NCI-H2227 treated with DMSO at 0.1 percent for 48 hours (cell line): ENCODE data around the gene NPM3.
A peak's percentile ranks its signal among the peaks of the same experiment; 100 is the strongest.

ENCODE experiments used
- DNase-seq: peaks from one replicate; lab custom pipeline; 2025; lab: John Stamatoyannopoulos, UW

The NPM3 gene

DNA sequence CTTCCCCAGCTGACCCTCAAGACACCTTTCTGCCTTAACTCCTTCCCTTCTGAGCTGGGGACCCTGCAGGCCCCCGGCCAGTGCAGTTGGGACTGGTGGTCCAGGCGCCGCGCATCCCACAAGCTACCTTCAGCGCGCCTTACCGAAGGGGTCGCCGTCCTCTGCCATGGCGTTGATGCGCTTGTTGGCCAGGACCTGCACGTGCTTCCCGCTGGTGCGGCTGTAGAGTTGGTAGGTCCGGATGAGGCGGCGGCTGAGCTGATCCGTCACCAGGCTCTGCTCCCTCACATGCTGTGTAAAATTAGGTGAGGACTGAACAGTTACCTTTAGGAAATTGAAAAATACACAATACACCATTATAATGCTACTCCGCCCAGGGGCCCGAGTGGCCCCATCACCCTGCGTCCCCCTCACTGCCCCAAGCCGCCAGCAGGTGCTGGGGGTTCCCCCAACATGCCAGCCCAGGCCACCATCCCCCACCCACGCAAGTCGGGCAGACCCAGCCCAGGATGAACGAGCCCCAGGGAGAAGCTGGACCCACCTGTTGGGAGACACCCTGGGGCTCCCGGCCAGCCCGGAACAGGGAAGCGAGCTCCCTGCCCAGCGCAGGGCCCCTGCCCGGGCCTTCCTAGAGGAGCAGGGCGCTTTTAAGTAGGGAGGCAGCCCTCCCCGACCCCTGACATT lies 8.5 kb downstream of the NPM3 start:
- DNase-seq, result no peak

DNA sequence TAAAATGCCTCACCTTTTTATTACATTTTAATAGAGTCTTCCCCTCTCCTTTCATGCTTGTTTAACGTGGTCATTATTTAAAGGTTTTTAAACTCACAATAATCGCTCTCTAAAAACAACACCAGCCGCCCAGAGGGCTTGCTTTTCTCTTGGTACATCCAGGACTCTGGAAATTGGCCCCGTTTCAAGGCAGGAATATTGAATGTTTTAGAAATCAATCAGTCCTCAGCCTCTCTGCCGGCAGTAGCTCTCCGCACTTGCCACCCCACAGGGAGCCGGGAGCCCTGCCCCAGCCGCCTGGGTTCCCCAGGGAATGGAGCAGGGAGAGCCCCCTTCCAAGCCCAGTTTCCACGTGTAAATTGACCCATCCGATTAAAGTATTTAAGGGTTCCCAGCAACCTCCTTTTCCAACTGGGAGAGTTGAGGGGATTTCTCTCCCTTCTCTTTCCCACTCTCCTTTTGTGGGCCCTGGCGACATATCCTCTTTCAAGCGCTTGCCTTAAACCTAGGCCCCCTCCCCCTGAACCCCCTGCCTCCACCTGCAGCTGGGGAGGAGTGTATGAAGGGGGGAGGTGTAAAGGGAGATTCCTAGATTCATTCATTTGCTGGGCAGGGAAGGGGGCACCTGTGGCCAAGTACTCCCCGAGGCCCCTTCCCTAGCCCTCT lies 9.2 kb downstream of the NPM3 start:
- no peak for DNase-seq

DNA sequence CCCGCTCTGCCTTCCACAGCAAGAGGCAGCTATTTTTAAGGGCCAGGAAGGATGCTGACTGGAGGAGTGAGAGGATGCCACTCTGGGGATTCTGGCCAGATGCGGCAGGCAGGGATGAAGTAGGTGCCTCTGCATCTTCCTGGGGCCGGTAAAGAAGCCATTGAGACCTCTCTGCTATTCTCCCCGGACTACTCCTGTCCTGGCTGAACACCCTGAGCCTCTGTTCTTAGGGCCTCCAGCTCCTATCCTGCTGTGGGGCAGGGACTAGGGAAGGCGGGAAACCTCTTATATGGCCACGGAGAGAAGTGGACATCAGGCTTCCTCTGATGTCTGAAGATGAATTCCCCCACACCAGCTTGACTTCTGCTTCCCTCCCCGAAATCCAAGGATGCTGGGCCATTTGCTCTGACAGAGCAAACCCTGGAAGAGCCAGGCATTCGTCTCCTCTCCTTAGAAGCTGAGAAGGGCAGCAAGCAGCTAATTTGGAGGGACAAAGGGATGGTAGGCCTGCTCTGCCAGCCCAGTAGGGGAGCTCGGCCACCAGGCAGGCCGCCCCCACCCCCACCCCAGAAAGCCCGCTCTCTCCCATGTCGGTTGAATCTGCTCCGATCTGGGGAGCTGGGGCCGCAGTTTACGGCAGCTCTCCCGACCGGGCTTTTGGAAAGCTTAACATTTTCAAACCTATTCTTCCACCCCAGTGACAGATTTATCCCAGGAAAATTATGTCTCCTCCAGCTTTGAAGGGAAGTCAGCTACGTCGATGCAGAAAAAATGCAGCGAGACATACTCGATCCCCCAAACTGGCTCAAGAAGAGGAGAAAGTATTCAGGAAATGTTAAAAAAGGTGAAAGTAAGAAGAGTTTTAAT lies 10.1 kb downstream of the NPM3 start:
- DNase-seq, result no peak

DNA sequence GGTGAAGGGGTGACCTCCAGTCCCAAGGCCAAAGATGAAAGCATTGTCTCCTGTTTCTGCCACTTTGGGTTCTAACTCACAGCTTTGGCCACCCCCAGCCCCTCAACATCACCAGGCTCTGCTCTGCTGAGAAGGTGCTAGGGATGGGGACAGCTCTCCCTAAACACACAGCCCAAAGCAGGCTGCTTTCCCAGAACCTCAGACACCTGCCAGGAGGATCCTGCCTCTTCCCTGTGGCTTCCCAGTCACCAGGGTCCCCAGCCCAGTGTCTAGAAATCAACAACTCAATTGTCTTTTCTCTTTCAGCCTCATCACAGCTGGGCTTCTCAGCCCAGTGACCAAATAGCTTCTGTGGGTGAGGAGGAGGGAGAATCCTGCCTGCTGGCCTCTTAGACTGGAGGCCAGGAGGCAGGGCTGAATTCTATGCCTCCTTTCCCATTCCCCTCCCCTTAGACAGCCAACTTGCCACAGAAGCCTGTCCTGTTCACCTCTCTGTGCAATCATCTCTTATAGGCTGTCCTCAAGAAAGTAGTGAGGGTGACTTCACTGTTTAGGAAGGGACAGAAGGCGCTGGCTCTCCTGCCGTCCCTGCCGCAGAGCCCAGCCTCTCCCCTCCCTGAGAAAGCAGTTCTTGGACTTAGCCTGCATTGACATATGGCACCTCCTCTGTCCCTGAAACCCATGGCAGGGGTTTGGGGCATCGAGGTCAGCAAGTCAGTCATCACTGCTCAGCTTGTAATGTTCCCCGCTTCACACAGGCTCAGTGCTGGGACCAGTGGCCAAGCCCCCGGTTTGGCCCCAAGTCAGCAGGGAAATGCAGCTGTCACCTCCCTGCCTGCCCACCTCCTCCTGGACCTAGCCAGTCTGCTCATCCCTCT lies 11.0 kb downstream of the NPM3 start:
- DNase-seq, result no peak

DNA sequence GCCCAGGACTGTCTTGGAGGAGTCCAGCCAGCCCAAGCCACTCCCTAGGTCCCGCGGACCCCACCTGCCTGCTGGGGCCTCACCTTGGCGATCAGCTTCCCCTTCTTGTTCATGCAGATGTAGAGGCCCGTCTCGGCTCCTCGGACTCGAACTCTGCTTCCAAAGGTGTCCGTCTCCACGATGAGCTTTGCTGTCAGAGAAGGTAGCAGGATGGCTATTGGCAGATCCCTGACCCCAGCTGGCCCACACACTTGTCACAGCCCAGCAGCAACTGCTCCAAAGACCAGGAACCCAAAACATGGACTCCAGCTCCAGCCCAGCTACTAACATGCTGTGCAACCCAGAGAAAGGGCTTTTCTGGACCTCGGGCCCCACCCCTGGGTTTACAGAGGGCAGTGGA lies 11.9 kb downstream of the NPM3 start:
- no peak for DNase-seq

DNA sequence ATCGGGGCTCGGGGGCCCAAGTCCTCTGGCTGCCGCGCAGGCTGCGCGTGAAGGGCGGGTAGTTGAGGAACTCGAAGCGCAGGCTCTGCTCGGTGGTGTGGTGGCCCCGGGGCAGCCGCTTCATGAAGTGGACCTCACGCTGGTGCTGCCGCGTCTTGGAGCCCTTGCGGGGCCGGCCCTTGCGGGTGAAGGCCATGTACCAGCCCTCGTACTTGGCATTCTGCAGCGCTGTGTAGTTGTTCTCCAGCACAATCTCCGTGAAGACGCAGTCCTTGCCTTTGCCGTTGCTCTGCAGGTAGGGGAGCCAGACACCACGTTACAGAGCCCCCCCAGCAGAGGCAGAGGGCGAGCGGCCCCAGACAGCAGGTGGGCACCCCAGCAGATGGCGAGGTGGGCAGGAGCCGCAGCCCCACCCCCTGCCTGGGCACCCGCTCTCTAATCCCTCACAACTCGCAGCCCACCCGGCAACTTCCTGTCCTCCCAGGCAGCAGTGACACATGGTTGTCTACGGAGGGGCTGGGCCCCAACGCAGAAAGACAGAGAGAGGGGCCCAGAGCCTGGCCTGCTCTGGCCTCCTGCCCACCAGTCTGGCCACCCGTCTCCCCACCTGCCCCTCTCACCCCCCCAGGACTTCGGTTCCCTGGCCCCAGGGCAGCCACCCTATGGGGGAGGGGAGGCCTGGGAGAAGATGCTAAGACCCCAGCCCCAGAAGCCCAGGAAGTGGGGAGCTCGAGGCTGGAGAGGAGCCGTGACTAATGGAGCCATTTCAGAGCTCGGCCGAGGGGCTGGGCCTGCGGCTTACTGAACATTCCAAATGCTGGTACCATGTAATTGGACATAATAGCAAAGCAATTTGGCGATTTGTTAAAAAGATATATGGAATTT lies 12.7 kb downstream of the NPM3 start:
- DNase-seq, result no peak

DNA sequence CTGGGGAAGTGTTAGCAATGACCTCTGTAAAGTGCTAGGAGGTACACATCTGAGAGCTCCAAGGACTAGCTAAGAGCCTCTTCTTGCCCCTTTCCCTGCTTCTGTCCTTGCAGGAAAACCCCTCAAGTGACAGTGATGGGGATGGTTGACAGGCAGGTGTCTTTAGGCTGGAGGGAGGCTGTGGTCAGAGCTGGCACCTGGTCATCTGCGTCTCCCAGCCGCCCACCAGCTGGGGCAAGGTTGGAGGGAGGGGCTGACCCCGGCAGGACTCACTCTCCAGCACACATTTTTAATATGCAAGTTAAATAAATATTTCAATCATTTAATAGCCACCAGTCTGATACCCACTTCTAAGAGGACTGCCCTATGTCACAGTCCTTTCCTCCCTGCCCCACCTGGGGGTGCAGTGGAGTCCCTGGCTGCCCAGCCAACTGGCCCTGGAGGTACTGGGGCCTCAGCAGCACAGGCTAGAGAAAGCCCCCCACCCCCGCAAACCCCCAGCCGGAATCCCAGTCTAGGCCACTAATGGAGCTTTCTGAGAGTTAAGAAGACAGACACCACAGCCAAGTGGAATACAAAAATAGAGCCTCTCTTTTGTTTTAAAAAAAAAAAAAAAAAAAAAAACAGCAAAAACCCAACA lies 13.6 kb downstream of the NPM3 start:
- DNase-seq, result no peak

DNA sequence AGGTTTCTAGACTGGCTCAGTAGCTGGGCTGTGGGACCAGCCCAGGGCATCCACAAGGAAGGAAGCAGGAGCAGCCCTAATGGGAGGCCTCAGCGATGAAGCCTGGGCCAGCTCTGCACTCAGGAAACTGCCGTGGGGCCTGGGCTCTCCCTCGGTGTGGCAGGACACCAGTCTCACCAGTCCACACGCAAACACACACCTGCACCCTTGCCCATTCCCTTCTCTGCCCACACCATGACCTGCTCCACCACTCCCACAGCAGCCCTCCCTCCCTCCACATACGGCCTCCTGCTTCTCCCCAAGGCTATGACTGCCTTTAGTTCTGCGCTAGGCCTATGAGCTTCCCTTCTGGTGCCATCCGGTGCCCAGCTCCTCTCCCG lies 14.5 kb downstream of the NPM3 start:
- DNase-seq, result no peak

DNA sequence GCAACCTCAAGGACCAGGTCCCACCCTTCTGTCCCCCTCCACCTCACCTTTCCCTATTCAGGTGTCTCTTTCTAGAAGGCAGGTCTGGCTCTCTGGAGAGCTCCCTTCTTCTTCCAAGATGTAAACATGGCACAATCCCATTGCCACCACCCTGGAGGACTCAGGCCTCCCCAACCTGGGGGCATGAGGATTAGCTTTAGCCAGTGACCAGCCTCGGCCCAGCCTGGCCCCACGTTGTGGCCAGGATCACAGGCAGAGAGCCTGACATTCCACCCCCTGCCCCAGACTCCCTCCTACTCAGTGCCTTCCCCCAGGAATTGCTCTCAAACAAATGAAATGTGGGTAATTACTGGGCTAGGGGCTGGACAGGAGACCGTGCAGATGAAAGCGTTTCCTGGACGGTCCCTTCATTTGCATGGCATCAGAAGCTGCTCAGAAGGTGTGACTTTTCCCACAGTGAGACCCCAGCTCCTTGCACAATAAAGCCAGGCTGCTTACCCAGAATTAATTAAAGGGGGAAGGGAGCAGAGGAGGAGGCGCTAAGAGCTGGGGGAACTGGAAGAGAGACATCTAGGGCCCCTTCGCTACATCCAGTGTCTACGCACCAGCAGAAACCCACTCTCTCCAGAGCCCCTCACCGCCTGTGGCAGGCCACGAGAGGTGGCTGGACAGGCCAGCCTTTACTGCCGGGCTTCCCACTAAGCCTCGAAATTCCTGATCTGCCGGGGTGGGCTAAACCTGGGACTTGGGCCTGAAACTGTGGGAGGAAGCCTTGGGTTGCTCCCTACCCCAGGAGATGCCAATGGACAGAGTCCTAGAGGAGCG lies 15.1 kb downstream of the NPM3 start:
- DNase-seq, result no peak

DNA sequence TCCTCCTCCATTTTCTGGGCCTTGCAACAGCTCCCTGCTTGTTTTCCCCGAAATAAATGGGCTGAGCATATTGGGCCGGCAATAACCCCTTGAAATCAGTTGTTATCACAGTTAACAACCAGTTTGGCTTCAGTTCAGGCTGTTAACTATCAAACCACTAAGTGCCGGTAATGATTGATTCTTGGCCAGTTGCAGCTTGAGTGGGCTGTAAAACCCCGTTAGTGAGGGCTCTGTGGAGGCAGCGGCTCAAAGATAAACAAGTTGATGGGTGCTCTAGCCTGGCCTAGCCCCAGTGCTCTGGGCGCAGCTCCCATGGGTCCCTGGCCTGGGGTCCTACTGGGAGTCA lies 15.7 kb downstream of the NPM3 start:
- DNase-seq, result peak; percentile 3

DNA sequence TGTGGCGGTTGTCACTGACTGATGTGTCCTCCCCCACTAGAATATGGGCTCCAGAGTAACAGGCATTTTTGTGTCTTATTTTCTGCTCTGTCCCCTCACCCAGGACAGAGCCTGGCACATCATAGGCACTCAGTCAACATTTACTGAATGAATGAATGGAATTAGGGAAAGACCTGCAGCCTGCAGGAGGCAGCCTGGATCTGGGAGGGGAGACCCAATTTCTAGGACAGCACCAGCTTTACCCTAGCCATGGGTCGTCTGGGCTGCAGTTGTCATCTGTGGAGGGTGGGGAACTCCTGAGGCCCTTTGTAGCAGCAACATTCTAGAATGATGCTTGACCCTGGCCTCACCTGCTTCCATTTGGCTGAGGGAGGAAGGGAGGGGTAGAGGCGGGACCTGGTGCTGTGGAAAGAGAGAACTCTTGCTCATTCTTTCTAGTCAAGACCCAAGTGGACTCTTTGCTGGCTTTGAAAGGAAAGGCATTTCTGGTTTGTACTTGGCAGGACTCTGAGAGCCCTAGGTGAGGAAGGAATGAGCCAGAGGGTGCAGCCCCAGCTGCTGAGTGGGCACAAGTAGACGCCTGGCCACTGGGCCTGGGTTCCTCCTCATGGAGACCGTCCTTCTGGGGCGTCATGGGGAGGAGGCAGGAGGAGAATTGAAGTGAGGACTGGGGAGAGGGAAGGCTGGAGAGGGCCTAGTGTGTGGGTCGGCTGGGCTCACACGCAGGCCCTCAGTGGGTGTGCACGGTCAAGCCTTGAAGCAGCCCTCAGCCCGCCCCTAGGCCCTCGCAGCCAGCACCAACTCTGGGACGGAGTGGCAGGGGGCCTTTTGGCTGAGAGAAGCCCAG lies 16.3 kb downstream of the NPM3 start:
- no peak for DNase-seq

DNA sequence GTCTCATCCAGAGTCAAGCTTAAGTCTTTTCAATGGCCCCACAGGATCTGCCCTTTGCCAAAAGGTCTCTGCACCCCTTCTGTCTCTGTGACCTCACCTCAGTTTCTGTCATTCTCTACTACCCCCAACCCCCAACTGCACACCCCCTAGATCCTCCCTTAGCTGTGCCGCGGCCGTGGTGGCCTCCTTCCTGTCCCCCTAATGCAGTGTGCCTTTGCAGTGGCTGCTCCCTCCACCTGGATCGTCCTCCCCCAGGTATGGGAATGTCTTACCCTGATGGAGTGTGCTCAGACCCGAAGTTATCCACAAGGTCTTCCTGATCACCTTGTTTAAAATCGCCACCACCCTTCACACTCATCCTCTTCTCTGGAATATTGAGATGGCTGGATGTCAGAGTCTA lies 16.9 kb downstream of the NPM3 start:
- DNase-seq, result no peak

DNA sequence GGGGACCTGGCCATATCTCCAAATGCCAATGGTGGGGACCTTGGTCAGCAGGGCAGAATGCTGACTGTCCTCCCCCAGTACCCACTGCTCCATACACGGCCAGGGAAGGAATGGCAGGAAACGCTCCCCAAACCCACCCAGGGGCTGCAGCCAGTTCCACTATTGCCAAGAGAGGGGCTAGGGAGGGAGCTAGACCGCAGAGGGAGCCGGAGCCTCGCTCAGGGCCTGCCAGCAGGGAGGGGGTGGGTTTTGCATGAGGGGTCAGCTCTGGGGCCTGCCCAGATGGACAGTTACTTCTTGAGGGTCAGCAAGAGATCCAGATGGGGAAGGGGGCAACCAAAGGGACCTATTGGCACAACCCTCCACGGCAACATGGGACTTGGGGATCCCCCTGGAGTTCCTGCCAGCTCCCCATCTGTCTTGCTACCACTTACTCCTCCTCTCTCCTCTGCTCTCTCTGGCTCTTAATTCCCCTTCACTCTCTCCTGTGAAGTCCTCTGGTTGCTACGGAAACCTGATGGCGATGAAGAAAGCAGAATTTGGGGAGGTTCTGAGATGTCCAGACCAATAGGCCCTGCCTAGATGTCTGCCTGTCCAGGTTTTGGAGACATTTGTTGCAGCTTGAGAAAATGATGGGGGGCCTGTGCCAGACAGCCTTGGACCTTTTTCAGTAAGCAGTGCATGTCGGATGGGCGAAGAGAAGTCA lies 20.0 kb downstream of the NPM3 start:
- no peak for DNase-seq

DNA sequence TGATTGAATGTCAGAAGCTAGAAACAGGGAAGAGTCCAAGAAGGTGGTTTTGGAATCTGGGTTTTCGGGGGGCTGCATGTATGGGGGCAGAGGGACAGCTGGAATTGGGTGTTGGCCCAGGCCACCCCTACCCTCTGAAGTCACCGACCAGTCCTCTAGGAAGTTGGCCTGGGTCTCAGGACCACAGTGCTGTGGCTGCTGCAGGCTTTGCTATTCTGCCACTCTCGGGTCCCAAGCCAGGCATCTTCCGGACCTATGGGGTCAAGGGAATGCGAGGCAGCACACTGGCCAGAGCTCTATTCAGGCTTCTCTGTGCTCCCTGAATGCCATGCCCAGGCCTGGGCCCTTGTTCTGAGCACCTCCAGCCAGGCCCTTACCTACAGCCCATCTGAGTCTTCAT lies 20.5 kb downstream of the NPM3 start:
- no peak for DNase-seq

DNA sequence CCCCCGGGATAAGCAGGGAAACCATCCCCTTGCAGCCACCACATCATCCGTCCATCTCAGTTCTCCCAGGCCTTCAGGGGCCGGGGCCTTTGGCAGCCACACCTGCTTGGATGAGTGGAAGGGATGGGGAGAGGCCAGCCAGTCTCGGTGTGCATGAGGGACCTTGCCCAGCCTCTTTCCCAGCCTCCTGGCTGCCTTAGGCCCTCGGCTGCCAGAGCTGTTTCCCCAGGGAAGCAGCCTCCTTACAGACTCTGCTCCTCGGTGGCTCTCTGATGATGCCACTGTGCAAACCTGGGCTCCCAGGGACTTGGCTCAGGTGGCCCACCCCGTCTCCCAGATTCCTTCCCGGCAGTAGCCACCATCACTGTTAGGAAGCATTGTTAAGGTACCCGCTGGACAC lies 22.0 kb downstream of the NPM3 start:
- DNase-seq, result no peak

DNA sequence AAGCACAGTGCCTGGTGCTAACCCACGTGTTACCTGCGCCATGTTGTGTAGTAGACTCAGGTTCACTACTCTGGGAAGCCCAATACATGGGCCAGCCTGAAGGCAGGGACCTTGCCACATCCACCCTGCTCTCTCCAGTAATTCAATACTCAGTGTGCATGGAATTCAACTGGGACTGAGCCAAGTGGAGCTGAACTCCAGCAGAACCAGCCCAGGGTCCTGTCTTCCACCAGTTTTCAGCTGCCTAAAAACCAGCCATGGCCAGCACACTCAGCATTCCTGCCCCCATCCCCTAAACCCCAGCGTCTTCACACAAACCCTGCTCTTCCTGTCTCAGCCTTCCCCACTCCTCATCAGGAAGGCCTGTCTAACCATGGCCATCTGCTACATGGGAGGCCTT lies 22.7 kb downstream of the NPM3 start:
- no peak for DNase-seq

DNA sequence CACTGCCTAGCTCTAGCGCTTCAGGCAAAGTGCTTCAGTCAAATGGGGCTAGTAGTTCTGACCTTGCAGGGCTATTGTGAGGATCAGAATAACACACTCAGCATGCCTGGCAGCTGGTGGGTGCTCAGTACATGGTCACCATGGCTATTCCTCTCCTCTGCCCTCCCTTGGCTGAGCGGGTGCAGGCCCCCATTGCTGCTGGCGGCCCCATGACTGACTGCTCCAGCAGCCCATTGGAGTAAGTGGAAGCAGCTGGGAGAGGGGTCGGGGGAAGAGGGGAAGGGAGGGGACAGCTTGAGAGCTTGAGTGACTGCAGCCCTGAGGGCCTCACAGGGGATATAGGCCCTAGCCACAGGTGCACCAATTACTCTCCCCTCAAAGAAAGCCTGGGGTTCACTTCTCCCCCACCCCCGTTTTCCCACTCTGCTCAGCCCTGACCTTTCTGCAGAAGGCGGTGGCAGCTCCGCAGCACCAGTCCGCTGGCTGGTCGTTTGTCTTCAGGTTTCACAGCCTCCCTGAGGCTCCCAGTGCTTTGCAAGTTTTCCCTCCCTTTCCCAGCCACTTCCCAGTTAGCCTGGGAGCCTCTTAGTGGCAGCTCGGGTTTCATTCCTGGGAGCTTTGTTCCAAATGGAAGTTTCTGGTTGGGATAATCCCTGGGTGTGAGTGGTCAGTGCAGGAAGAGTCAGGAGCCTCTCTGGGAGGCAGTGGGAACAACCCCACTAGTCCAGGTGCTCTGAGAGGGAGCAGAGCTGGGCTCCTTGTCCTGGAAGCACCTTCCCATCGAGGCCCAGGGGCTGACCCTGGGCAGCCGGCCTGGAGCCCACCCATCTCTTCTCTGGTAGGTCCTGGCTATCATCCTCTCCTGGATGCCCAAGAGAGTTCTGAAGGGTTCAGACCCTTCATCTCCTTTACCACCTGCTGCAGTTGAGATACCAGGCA lies 23.7 kb downstream of the NPM3 start:
- DNase-seq, result no peak
